Measurements from ENCODE around the gene PGBD4. TPM values are rescaled to one million over a fixed set of nuclear protein-coding genes. Genes with fewer than 3 reads are reported as not detected.

PGBD4 gene
- total RNA-seq, 2 experiments from 2014 or later: 4.1 to 4.4 TPM

DNA sequence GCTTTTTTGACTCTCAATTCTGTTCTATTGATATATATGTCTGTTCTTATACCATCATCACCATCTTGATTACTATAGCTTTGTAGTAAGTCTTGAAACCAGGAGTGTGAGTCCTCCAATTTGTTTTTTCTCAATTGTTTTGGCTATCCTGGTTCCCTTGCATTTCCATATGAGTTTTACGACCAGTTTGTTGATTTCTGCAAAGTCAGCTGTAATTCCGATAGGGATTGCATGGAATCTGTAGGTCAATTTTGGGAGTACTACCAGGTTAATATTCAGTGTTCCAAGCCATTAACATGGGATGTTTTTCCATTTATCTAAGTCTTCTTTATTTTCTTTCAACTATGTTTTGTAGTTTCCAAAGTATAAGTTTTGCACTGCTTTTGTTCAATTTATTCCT lies 27.0 kb downstream of the PGBD4 start:
- Histone ChIP-seq H3K9me3 (ENCODE audit: low read length) (no peaks in the 10 kb centered on the region), H3K4me3 (ENCODE audit: low read depth, low read length, poor library complexity, severe bottlenecking) (no peak overlapping the region), H4K20me1 (ENCODE audit: insufficient read depth, low read length) (no peaks in the 10 kb centered on the region), H3K79me2 (ENCODE audit: insufficient read depth, low read depth, low read length) (no peaks in the 10 kb centered on the region), H3K9me2 (ENCODE audit: insufficient read depth, low read length) (no peaks in the 10 kb centered on the region), H3K4me2 (ENCODE audit: low read length) (no peak overlapping the region), H3K36me3 (ENCODE audit: insufficient read depth, low read length) (no peaks in the 10 kb centered on the region), H3K4me1 (ENCODE audit: insufficient read depth, low read length, poor library complexity, severe bottlenecking) (no peaks in the 10 kb centered on the region), H2AFZ (ENCODE audit: low read length) (no peak overlapping the region), H3K27ac (ENCODE audit: low read depth, low read length, poor library complexity, severe bottlenecking) (no peak overlapping the region)
- no peak for TF ChIP-seq EZH2phosphoT487 (IDR thresholded peaks at IDR 0.05; ENCODE audit: borderline replicate concordance, low read depth, low read length)
- no peak for TF ChIP-seq CTCF (conservative IDR thresholded peaks at IDR 0.05; ENCODE audit: low read length)
- TSS peak; percentile 7 for BruUV-seq (replicated peaks)
- DNase-seq (ENCODE audit: low spot score): no peak
- CTCF ChIA-PET (ENCODE audit: unreplicated experiment): no interaction called here
- POLR2A ChIA-PET: no interaction called here
- intact Hi-C loops (cut with micrococcal nuclease; ENCODE audit: unreplicated experiment): no loop called here

- H3K9me3 ChIP-seq (ENCODE audit: low read length): no peaks in the 10 kb centered on the region
- ChIA-PET POLR2A (interaction anchor here (0.5 to 1.2 kb wide), 6 partner anchors 10 to 351 kb away, joined by 3 to 7 read pairs (median 3); no protein-coding TSS in a partner anchor), CTCF (ENCODE audit: unreplicated experiment) (no interaction called here)
- BruUV-seq (replicated peaks): no TSS peak
- H3K4me1 ChIP-seq (ENCODE audit: insufficient read depth, low read length, poor library complexity, severe bottlenecking): no peaks in the 10 kb centered on the region
- TF ChIP-seq CTCF (conservative IDR thresholded peaks at IDR 0.05; ENCODE audit: low read length): no peak
- no peak for TF ChIP-seq EZH2phosphoT487 (IDR thresholded peaks at IDR 0.05; ENCODE audit: borderline replicate concordance, low read depth, low read length)
- H3K79me2 ChIP-seq (ENCODE audit: insufficient read depth, low read depth, low read length): no peaks in the 10 kb centered on the region
- H4K20me1 ChIP-seq (ENCODE audit: insufficient read depth, low read length): no peaks in the 10 kb centered on the region
- DNase-seq (ENCODE audit: low spot score): no peak
- H3K27ac ChIP-seq (ENCODE audit: low read depth, low read length, poor library complexity, severe bottlenecking): no peak overlapping the region
- intact Hi-C loops (cut with micrococcal nuclease; ENCODE audit: unreplicated experiment): no loop called here
- no peak overlapping the region for H2AFZ ChIP-seq (ENCODE audit: low read length)
- H3K36me3 ChIP-seq (ENCODE audit: insufficient read depth, low read length): no peaks in the 10 kb centered on the region
- H3K9me2 ChIP-seq (ENCODE audit: insufficient read depth, low read length): no peaks in the 10 kb centered on the region
- H3K4me3 ChIP-seq (ENCODE audit: low read depth, low read length, poor library complexity, severe bottlenecking): no peak overlapping the region
- H3K4me2 ChIP-seq (ENCODE audit: low read length): no peak overlapping the region
Measured at GRCh38 chr15:34132881-34133280, 31.0 kb downstream of the PGBD4 start.

DNA sequence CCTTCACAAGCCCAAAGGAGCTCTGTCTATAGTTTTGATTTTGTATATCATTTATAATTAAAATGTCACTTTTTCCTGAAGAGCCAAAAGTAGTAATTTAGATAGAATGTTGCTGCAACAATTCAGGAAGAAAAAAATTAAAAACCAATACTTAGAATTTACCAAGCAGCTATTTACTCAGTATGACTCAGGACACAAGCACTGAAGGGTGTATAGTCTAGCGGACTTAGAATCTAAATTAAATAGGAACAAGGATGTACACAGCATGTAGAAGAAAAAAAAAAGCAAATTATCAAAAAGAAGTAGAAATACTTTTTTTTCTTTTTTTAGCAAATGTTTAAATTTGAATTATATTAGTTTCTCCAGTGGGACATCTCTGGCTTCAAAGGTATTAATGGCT lies 31.6 kb downstream of the PGBD4 start:
- Histone ChIP-seq H3K79me2 (ENCODE audit: insufficient read depth, low read depth, low read length) (no peaks in the 10 kb centered on the region), H3K27ac (ENCODE audit: low read depth, low read length, poor library complexity, severe bottlenecking) (no peak overlapping the region), H3K9me3 (ENCODE audit: low read length) (no peaks in the 10 kb centered on the region), H3K4me1 (ENCODE audit: insufficient read depth, low read length, poor library complexity, severe bottlenecking) (no peaks in the 10 kb centered on the region), H3K4me2 (ENCODE audit: low read length) (no peak overlapping the region), H4K20me1 (ENCODE audit: insufficient read depth, low read length) (no peaks in the 10 kb centered on the region), H3K36me3 (ENCODE audit: insufficient read depth, low read length) (no peaks in the 10 kb centered on the region), H3K9me2 (ENCODE audit: insufficient read depth, low read length) (no peaks in the 10 kb centered on the region), H2AFZ (ENCODE audit: low read length) (no peak overlapping the region), H3K4me3 (ENCODE audit: low read depth, low read length, poor library complexity, severe bottlenecking) (no peak overlapping the region)
- ChIA-PET CTCF (ENCODE audit: unreplicated experiment) (no interaction called here), POLR2A (interaction anchor here (0.5 kb wide), 2 partner anchors 83 to 301 kb away, joined by 3 to 7 read pairs; no protein-coding TSS in a partner anchor)
- TF ChIP-seq EZH2phosphoT487 (IDR thresholded peaks at IDR 0.05; ENCODE audit: borderline replicate concordance, low read depth, low read length) (no peak), CTCF (conservative IDR thresholded peaks at IDR 0.05; ENCODE audit: low read length) (no peak)
- BruUV-seq (replicated peaks): TSS peak; percentile 3
- DNase-seq (ENCODE audit: low spot score): no peak
- intact Hi-C loops (cut with micrococcal nuclease; ENCODE audit: unreplicated experiment): no loop called here
